Stimulated activated CD4-positive, alpha-beta T cell treated with anti-CD3 and anti-CD28 coated beads, TNF-alpha, amount 100 ng/mL, for 4 hours (primary cell): ENCODE measurements around the gene SIK1.
"Not testable (repeated sequence)": the region's sequence is repeated elsewhere in the genome, so short reads cannot be mapped to it uniquely, and the experiment has no call there.

Experiments used
- DNase-seq, 3 experiments: peaks; one replicate each; pipeline ENCODE4 v3.0.0-alpha.2; 2020; ENCODE audit warnings: low read depth in 3 of 3

SIK1 gene

GRCh38 chr21:43439316-43440075 is 12.6 kb upstream of the SIK1 start:
- not testable (repeated sequence) for DNase-seq

- not testable (repeated sequence) for DNase-seq
Measured at GRCh38 chr21:43436272-43436671, 9.3 kb upstream of the SIK1 start.

GRCh38 chr21:43433340-43434136 is 6.6 kb upstream of the SIK1 start:
- not testable (repeated sequence) for DNase-seq

GRCh38 chr21:43430830-43431416 is 4.0 kb upstream of the SIK1 start:
- DNase-seq: not testable (repeated sequence)

GRCh38 chr21:43428964-43429363 is 2.0 kb upstream of the SIK1 start:
- DNase-seq: not testable (repeated sequence)

- DNase-seq: not testable (repeated sequence)
Measured at GRCh38 chr21:43427242-43427559, 270 bp upstream of the SIK1 start.

GRCh38 chr21:43426004-43426403 is 927 bp downstream of the SIK1 start:
- not testable (repeated sequence) for DNase-seq

GRCh38 chr21:43419475-43419874 is 7.5 kb downstream of the SIK1 start:
- DNase-seq: not testable (repeated sequence)

GRCh38 chr21:43414576-43414975 is 12.4 kb downstream of the SIK1 start:
- not testable (repeated sequence) for DNase-seq

- DNase-seq: not testable (repeated sequence)
Measured at GRCh38 chr21:43412020-43412788, 14.7 kb downstream of the SIK1 start.

GRCh38 chr21:43410456-43411068 is 16.4 kb downstream of the SIK1 start:
- not testable (repeated sequence) for DNase-seq

- not testable (repeated sequence) for DNase-seq
Measured at GRCh38 chr21:43407139-43407538, 19.8 kb downstream of the SIK1 start.

- DNase-seq: not testable (repeated sequence)
Measured at GRCh38 chr21:43404450-43404849, 22.5 kb downstream of the SIK1 start.

GRCh38 chr21:43403651-43404430 is 23.1 kb downstream of the SIK1 start:
- not testable (repeated sequence) for DNase-seq

GRCh38 chr21:43401125-43401524 is 25.8 kb downstream of the SIK1 start:
- not testable (repeated sequence) for DNase-seq

- not testable (repeated sequence) for DNase-seq
Measured at GRCh38 chr21:43399595-43400015, 27.3 kb downstream of the SIK1 start.

- not testable (repeated sequence) for DNase-seq
Measured at GRCh38 chr21:43399136-43399535, 27.8 kb downstream of the SIK1 start.

GRCh38 chr21:43398533-43398932 is 28.4 kb downstream of the SIK1 start:
- DNase-seq: not testable (repeated sequence)

GRCh38 chr21:43398000-43398399 is 28.9 kb downstream of the SIK1 start:
- DNase-seq: not testable (repeated sequence)

- DNase-seq: not testable (repeated sequence)
Measured at GRCh38 chr21:43397439-43397808, 29.5 kb downstream of the SIK1 start.
